Right atrium auricular region (tissue), 2 donors: ENCODE measurements around the gene DNAJA2. TPM values are rescaled to one million over a fixed set of nuclear protein-coding genes. Genes with fewer than 3 reads are reported as not detected.

Source experiments
- DNase-seq: peaks from one replicate; pipeline ENCODE4 v3.0.0-alpha.2; 2019; ENCODE audit warnings: low spot score
- H3K27ac ChIP-seq, 2 donors: fragments of 200-600 bp; sonication (generic); 1 replicate in 1 of 2; 2 replicates in 1 of 2; pipeline ENCODE4 v1.5.1; 2016 to 2019
- H3K27me3 ChIP-seq, 2 donors: fragments of 200-600 bp; sonication (generic); one replicate each; pipeline versions ENCODE4 v1.5.1 to v1.6.0; 2017 to 2019
- H3K36me3 ChIP-seq: fragments of 200-600 bp; sonication (generic); one replicate; pipeline ENCODE4 v1.5.1; 2016
- H3K4me1 ChIP-seq, 2 donors: fragments of 200-600 bp; sonication (generic); one replicate each; pipeline versions ENCODE4 v1.5.1 to v1.6.0; 2017 to 2019
- H3K4me3 ChIP-seq, 2 donors: fragments of 200-600 bp; sonication (generic); 1 replicate in 1 of 2; 2 replicates in 1 of 2; pipeline ENCODE4 v1.5.1; 2017 to 2019; ENCODE audit warnings: mild to moderate bottlenecking in 1 of 2, moderate library complexity in 1 of 2
- H3K9me3 ChIP-seq, 2 donors: fragments of 200-600 bp; sonication (generic); one replicate each; pipeline ENCODE4 v1.5.1; 2019
- CTCF ChIP-seq, 2 donors: fragments of 200-600 bp; sonication (generic); IDR thresholded peaks; one replicate each; pipeline ENCODE4 v1.5.1; 2019; ENCODE audit warnings: antibody characterized with exemption in 2 of 2
- total RNA-seq, 2 donors: library from RNA; depleted of rRNA; stranded (reverse); fragments of >200 nt; gene quantifications; one replicate each; pipeline ENCODE4 v1.1.0, GENCODE V29; 2016

DNAJA2 gene
- total RNA-seq, 2 donors from 2014 or later: 50.6 to 74.0 TPM

- Histone ChIP-seq H3K36me3 (no peaks in the 10 kb centered on the region), H3K27me3 (no peaks in the 10 kb centered on the region), H3K27ac (no peak overlapping the region), H3K9me3 (no peaks in the 10 kb centered on the region), H3K4me3 (no peak overlapping the region), H3K4me1 (no peaks in the 10 kb centered on the region)
- no peak for DNase-seq
- peak; percentile 85 to 96 for TF ChIP-seq CTCF (IDR thresholded peaks at IDR 0.05)
Measured at GRCh38 chr16:46908540-46909372, 64.7 kb downstream of the DNAJA2 start.

DNA sequence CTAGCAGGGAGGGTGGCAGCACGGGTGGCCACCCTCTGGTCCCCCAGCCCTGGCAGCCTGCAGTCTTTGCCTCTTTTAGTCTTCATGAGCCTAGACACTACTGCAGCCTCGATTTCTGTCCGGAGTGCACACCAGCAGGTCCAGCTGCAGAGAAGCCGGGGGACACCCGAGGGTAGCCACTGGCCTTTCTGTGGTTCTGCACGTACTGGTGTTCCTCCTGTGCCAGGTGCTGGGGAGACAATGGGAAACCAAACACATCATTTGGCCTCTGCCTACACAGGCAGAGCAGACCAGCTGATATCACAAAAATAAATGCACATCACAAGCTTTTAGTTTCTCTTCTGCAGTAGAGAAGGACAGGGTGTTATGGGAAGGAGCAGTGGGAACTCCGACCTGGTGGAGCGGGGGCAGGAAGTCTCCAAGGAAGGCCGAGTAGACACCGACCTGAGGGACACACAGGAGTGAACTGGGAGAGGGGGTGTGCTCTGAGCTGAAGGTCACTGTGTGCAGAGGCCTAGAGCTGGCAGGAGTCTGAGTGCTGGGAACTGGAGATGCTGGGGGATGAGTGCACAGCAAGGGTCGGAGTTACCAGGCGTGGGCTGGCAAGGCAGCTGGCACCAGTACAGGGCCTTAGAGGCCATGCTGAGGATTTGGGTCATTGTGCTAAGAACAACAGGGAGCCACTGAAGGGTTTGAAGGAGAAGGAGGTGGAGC is 66.3 kb downstream of the DNAJA2 start:
- no peak for DNase-seq
- Histone ChIP-seq H3K4me3 (no peak overlapping the region), H3K4me1 (no peaks in the 10 kb centered on the region), H3K36me3 (no peaks in the 10 kb centered on the region), H3K27me3 (no peaks in the 10 kb centered on the region), H3K27ac (no peak overlapping the region), H3K9me3 (no peaks in the 10 kb centered on the region)
- TF ChIP-seq CTCF (IDR thresholded peaks at IDR 0.05): no peak

GRCh38 chr16:46906360-46907060 is 67.0 kb downstream of the DNAJA2 start:
- Histone ChIP-seq H3K27me3 (no peaks in the 10 kb centered on the region), H3K36me3 (no peaks in the 10 kb centered on the region), H3K9me3 (no peaks in the 10 kb centered on the region), H3K27ac (no peak overlapping the region), H3K4me1 (no peaks in the 10 kb centered on the region), H3K4me3 (no peak overlapping the region)
- no peak for DNase-seq
- TF ChIP-seq CTCF (IDR thresholded peaks at IDR 0.05): no peak

Other genes with a start within 250 kb of the DNAJA2 start
- gene MYLK3, start 225.3 kb downstream of the DNAJA2 start, total RNA-seq: 100 to 1,000 TPM; 275 to 456 TPM
- 10 to 100 TPM; 12.0 to 14.1 TPM for gene C16orf87, start 142.5 kb downstream of the DNAJA2 start, total RNA-seq
- gene GPT2, start 89.3 kb downstream of the DNAJA2 start, total RNA-seq: 10 to 100 TPM in 1 of 2 donors, 1 to 10 TPM in 1; 3.7 to 12.1 TPM
- gene NETO2, start 170.3 kb upstream of the DNAJA2 start, total RNA-seq: 1 to 10 TPM in 1 of 2 donors, under 1 TPM in 1; 0.93 to 2.0 TPM